DND-41 (cell line): ENCODE results near the gene DOCK7.

Source experiments
- EZH2 ChIP-seq: IDR thresholded peaks from 3 replicates; pipeline ENCODE4 v1.6.1; 2012; ENCODE audit warnings: borderline replicate concordance, low read depth, mild to moderate bottlenecking, moderate library complexity, low read length, inconsistent platforms; ENCODE audit not compliant: severe bottlenecking
- TF ChIP-seq, protein P1 (sequence below): IDR thresholded peaks from 2 replicates; pipeline ENCODE4 v1.5.1; 2012; ENCODE audit warnings: borderline replicate concordance, low read length, moderate library complexity, mild to moderate bottlenecking; ENCODE audit not compliant: poor library complexity, severe bottlenecking; ENCODE audit errors: extremely low read depth

DNA sequence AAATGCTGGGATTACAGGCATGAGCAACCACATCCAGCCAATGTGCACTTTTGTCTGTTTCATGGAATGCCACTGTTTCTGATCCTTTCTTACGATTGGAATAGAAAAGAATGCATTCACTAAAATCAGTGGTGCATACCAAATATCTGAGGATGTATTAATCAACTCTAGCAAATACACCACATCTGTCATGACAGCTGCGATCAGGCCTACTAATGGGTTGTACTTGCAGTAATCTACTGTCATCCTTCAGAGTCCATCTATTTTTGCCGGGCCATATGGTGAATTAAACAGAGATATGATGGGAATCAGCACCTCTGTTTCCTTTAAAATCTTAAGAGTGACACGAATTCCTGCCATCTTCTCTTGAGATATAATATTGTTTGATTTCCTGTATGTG is 259.8 kb downstream of the DOCK7 start:
- no peak for TF ChIP-seq EZH2
- TF ChIP-seq, protein P1, sequence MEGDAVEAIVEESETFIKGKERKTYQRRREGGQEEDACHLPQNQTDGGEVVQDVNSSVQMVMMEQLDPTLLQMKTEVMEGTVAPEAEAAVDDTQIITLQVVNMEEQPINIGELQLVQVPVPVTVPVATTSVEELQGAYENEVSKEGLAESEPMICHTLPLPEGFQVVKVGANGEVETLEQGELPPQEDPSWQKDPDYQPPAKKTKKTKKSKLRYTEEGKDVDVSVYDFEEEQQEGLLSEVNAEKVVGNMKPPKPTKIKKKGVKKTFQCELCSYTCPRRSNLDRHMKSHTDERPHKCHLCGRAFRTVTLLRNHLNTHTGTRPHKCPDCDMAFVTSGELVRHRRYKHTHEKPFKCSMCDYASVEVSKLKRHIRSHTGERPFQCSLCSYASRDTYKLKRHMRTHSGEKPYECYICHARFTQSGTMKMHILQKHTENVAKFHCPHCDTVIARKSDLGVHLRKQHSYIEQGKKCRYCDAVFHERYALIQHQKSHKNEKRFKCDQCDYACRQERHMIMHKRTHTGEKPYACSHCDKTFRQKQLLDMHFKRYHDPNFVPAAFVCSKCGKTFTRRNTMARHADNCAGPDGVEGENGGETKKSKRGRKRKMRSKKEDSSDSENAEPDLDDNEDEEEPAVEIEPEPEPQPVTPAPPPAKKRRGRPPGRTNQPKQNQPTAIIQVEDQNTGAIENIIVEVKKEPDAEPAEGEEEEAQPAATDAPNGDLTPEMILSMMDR = no peak
